Common myeloid progenitor, CD34-positive (primary cell): ENCODE data around the gene WWOX.

Source experiments
- CTCF ChIA-PET: fragments of 350-600 bp; sonication (Branson Sonifier 250); formaldehyde crosslinking; loops from one replicate; lab custom pipeline; 2021; ENCODE audit warnings: antibody characterized with exemption; lab: Charles Lee
- POLR2A ChIA-PET: fragments of 350-600 bp; sonication (Branson Sonifier 250); formaldehyde crosslinking; loops from one replicate; lab custom pipeline; 2021; ENCODE audit warnings: antibody characterized with exemption; lab: Charles Lee
- DNase-seq, 3 donors: peaks; one replicate each; pipeline versions ENCODE4 v3.0.0 to v3.0.0-alpha.2; 2013
- H3K27ac ChIP-seq, 2 experiments: 1 replicate in 1 of 2; 2 replicates in 1 of 2; pipeline ENCODE4 v1.7.0; 2013; ENCODE audit warnings: inconsistent platforms in 2 of 2, low read length in 2 of 2, mild to moderate bottlenecking in 2 of 2, low read depth in 1 of 2, moderate library complexity in 1 of 2; ENCODE audit not compliant: severe bottlenecking in 2 of 2, insufficient read depth in 1 of 2, poor library complexity in 1 of 2
- H3K27me3 ChIP-seq, 5 experiments: replicated peaks in 2 of 5; 1 replicate in 3 of 5; 2 replicates in 2 of 5; pipeline versions ENCODE4 v1.6.1 to v1.7.0; 2013; ENCODE audit warnings: low read length in 4 of 5, mild to moderate bottlenecking in 2 of 5, moderate library complexity in 2 of 5, inconsistent platforms in 1 of 5; ENCODE audit not compliant: insufficient read depth in 5 of 5, control insufficient read depth in 4 of 5
- H3K36me3 ChIP-seq, 4 experiments: 1 replicate in 2 of 4; 2 replicates in 2 of 4; pipeline versions ENCODE4 v1.6.1 to v1.7.0; 2013; ENCODE audit warnings: low read length in 3 of 4, control low read depth in 1 of 4, mild to moderate bottlenecking in 1 of 4; ENCODE audit not compliant: control insufficient read depth in 4 of 4, insufficient read depth in 4 of 4
- H3K4me1 ChIP-seq, 4 experiments: 1 replicate in 3 of 4; 2 replicates in 1 of 4; pipeline versions ENCODE4 v1.6.1 to v1.7.1; 2013; ENCODE audit warnings: low read length in 3 of 4, mild to moderate bottlenecking in 3 of 4, control low read depth in 1 of 4, inconsistent platforms in 1 of 4, moderate library complexity in 1 of 4; ENCODE audit not compliant: control insufficient read depth in 4 of 4, insufficient read depth in 4 of 4; ENCODE audit errors: control extremely low read depth in 1 of 4
- H3K4me3 ChIP-seq, 7 experiments: 1 replicate in 4 of 7; 2 replicates in 3 of 7; pipeline versions ENCODE4 v1.5.1 to v1.7.0; 2013; ENCODE audit warnings: mild to moderate bottlenecking in 7 of 7, low read length in 6 of 7, moderate library complexity in 6 of 7, inconsistent platforms in 2 of 7, low read depth in 2 of 7, control low read depth in 1 of 7; ENCODE audit not compliant: insufficient read depth in 4 of 7, control insufficient read depth in 1 of 7; ENCODE audit errors: extremely low read depth in 1 of 7
- H3K9me3 ChIP-seq, 5 experiments: 1 replicate in 4 of 5; 2 replicates in 1 of 5; pipeline versions ENCODE4 v1.6.1 to v1.7.1; 2013; ENCODE audit warnings: low read length in 4 of 5, mild to moderate bottlenecking in 2 of 5, inconsistent platforms in 1 of 5, low read depth in 1 of 5, moderate library complexity in 1 of 5; ENCODE audit not compliant: control insufficient read depth in 4 of 5, insufficient read depth in 2 of 5; ENCODE audit errors: control extremely low read depth in 1 of 5
- WGBS: methylation state at CpG from one replicate; pipeline ENCODE4 v1.1.5; 2013; ENCODE audit not compliant: insufficient coverage; 5-methylcytosine and 5-hydroxymethylcytosine counted together

WWOX gene

DNA sequence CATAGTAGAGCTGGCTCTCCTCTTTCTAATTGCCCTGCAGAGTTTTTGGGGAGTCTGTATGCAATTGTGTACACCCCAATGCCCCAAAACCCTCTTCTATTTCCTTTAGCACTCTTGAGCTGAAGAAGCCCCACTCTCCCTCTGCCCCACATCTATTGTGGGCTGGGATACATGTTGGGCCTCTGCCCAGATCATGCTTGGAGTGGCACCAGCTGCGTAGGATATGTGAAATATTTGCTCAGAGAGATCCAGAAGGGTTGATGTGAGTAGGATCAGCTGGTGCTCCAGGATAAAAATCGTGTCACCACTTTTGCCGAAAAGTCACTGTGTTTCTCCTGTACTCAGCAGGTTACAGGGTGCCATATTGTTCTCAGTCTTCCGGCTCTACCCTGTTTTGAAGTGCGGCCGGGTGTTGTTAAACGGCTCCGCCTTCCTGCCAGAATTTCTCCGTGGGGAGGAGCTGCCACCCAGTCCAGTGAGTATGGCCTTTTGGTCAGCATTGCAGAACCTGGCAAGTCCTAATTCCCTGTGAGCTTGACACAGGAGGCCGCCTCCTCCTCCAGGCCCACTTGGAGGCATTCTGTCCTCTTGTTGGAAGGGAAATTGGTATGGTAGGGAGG lies 664.5 kb downstream of the WWOX start:
- no peak for DNase-seq
- no peak overlapping the region for H3K27ac ChIP-seq
- H3K27me3 ChIP-seq = no peaks in the 10 kb centered on the region
- no peak overlapping the region for H3K4me3 ChIP-seq
- H3K9me3 ChIP-seq = no peaks in the 10 kb centered on the region
- WGBS = 97% methylated on average over 8 of the region's 10 CpGs
- no peaks in the 10 kb centered on the region for H3K36me3 ChIP-seq
- ChIA-PET POLR2A (no interaction called here), CTCF (no interaction called here)
- H3K4me1 ChIP-seq = peaks cover 0 to 10% (median 0%) of the 10 kb centered on the region in 4 experiments

DNA sequence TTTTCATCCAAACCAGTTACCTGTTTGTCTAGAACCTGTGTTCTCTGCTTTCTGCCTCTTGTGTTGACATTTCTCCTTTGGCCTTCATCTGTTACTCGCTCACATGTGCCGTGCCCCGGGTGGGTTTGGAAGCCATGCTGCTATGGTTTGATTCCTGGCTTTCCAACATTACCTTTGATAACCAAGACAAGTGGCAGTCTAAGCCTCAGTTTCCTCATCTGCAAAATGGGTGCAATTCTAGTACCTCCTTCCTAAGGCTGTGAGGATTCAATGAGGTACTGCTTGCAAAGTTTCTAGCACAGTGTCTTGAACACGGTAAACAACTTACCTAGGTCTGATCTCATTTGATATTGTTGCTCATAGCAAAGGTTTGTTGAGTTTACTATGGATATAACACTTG lies 665.0 kb downstream of the WWOX start:
- ChIA-PET POLR2A (no interaction called here), CTCF (no interaction called here)
- Histone ChIP-seq H3K9me3 (no peaks in the 10 kb centered on the region), H3K4me3 (no peak overlapping the region), H3K27me3 (no peaks in the 10 kb centered on the region), H3K4me1 (peaks cover 0 to 10% (median 0%) of the 10 kb centered on the region in 4 experiments), H3K27ac (no peak overlapping the region), H3K36me3 (no peaks in the 10 kb centered on the region)
- 100% methylated on average over 4 of the region's 4 CpGs for WGBS
- no peak for DNase-seq

DNA sequence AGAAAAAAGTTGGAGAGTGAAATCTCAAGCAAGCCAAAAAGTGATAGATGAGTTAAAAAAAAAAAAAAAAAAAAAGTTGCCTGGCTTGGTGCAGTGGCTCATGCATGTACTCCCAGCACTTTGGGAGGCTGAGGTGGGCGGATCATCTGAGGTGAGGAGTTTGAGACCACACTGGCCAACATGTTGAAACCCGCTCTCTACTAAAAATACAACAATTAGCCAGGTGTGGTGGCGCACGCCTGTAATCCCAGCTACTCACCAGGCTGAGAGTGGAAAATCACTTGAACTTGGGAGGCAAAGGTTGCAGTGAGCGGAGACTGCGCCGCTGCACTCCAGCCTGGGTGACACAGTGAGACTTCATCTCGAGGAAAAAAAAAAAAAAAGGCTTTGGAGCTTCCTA lies 668.8 kb downstream of the WWOX start:
- Histone ChIP-seq H3K27ac (no peak overlapping the region), H3K9me3 (no peaks in the 10 kb centered on the region), H3K27me3 (no peaks in the 10 kb centered on the region), H3K36me3 (no peaks in the 10 kb centered on the region), H3K4me1 (peaks cover 0 to 4% (median 2%) of the 10 kb centered on the region in 4 experiments), H3K4me3 (no peak overlapping the region)
- POLR2A ChIA-PET = no interaction called here
- WGBS = 100% methylated on average over 5 of the region's 8 CpGs
- CTCF ChIA-PET = interaction anchor here (0.6 kb wide), 1 partner anchor 264 kb away, joined by 4 read pairs; no protein-coding TSS in a partner anchor
- no peak for DNase-seq

DNA sequence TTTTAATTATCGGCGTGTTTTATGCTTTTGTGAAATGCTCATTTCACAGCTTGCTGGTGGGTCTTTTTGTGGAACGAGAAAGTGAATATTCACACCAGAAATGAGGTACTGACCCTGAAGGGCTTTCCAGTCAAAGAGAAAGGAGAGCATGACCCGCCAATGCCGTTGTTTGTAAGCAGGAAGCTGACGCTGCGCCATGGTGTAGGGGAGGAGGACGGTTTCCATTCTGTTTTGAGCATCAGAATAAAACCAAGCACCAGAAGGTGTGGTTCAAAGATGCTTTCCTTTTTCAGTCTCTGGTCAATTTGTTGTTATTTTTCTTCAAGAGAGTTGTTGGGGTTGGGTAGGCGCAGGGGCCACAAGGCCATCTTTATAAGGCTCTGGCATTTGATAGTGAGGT lies 669.3 kb downstream of the WWOX start:
- H3K27ac ChIP-seq = no peak overlapping the region
- H3K9me3 ChIP-seq = no peaks in the 10 kb centered on the region
- H3K4me1 ChIP-seq = peaks cover 0 to 4% (median 2%) of the 10 kb centered on the region in 4 experiments
- no peaks in the 10 kb centered on the region for H3K36me3 ChIP-seq
- POLR2A ChIA-PET = no interaction called here
- DNase-seq = no peak
- 96% methylated on average over 5 of the region's 9 CpGs for WGBS
- H3K27me3 ChIP-seq = no peaks in the 10 kb centered on the region
- no peak overlapping the region for H3K4me3 ChIP-seq
- CTCF ChIA-PET = no interaction called here

DNA sequence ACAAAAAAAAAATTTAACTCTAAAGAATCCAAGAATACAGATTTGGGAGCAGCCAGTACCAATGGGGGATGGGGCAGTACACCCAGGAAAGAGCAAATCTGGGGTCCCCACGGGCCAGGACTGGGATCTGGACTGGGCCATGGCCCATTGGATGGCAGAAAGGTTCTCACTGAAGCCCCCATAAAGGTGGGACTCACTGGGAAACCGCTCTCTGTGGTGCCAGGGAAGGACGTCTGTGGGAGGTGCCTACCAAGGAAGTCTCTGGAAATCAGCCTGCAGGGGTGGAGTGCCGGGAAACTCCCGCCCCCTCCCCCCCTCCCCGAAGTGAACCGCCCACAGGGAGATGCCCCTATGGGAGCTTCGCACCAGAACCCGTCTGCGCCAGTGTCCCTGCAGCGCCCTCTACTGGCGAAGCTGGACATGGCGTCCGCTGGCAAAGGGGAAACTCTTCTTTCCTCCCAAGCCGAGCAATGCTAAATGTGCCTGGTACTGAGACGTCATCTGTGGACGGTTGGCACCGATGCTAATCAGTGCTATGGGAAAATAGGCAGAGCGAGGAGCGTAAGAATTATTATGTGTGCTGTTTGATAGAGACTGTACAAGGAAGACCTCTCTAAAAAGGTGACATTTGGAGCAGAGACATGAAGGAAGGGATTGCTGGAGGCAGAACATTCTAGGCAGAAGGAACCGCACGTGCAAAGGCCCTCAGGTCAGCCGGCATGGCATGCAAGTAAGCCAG lies 671.1 kb downstream of the WWOX start:
- H3K36me3 ChIP-seq = no peaks in the 10 kb centered on the region
- no peak overlapping the region for H3K27ac ChIP-seq
- H3K27me3 ChIP-seq = no peaks in the 10 kb centered on the region
- peaks cover 0 to 4% (median 2%) of the 10 kb centered on the region in 4 experiments for H3K4me1 ChIP-seq
- peak overlapping the region in 2 of 7 experiments; percentile 11 to 41 for H3K4me3 ChIP-seq
- ChIA-PET POLR2A (no interaction called here), CTCF (interaction anchor here (0.8 to 1.3 kb wide), 4 partner anchors 8 to 29 kb away, joined by 3 to 5 read pairs (median 4); no protein-coding TSS in a partner anchor)
- 21% methylated on average over 19 of the region's 23 CpGs for WGBS
- no peaks in the 10 kb centered on the region for H3K9me3 ChIP-seq
- peak; percentile 65 to 80 (median 76) for DNase-seq

DNA sequence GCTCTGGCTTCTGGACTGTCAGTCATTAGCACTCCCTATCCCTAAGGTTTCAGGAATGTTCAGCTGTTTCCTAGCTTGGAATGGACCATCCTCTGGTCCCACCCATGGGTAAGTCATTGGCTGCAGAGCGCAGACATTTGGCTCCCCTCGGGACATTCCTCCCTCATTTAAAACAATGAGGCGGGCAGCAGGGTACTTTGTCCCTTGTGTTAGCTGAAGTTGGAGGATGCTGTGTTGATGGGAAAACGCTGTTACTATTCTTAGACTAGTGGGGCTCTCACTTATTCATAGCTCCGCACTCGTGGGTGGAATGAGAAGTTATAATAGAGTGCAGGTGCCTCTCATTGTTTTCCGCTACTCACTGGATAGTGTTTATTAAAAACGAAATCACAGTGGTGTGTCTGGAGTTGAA lies 673.8 kb downstream of the WWOX start:
- WGBS = 97% methylated on average over 5 of the region's 8 CpGs
- ChIA-PET CTCF (interaction anchor here (0.5 kb wide), 1 partner anchor 167 kb away, joined by 3 read pairs; no protein-coding TSS in a partner anchor), POLR2A (no interaction called here)
- H3K4me3 ChIP-seq = no peak overlapping the region
- H3K36me3 ChIP-seq = no peaks in the 10 kb centered on the region
- peaks cover 0 to 4% (median 2%) of the 10 kb centered on the region in 4 experiments for H3K4me1 ChIP-seq
- no peaks in the 10 kb centered on the region for H3K27me3 ChIP-seq
- H3K27ac ChIP-seq = no peak overlapping the region
- DNase-seq = no peak
- no peaks in the 10 kb centered on the region for H3K9me3 ChIP-seq

DNA sequence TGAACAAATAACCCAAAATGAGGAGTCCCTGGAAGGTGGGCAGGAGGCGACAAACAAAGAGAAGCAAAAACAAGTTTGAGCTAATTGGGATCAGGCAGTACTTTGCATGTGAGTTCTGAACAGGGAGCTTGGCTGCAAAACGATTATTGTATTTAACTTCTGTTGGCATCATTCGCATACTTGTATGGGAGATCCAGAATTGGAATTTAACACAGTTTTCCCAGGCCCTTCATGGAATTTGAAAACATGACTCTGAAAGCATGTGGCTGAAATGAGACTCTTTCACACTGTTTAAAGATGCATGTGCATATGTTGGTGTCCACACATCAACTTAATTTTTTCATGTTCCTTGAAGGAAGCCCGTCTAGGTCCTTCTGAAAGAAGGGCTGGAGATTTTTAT lies 674.3 kb downstream of the WWOX start:
- POLR2A ChIA-PET = no interaction called here
- no peaks in the 10 kb centered on the region for H3K36me3 ChIP-seq
- H3K4me3 ChIP-seq = no peak overlapping the region
- H3K27me3 ChIP-seq = no peaks in the 10 kb centered on the region
- CTCF ChIA-PET = interaction anchor here (0.5 kb wide), 1 partner anchor 167 kb away, joined by 3 read pairs; no protein-coding TSS in a partner anchor
- H3K9me3 ChIP-seq = no peaks in the 10 kb centered on the region
- no peak overlapping the region for H3K27ac ChIP-seq
- peaks cover 0 to 4% (median 2%) of the 10 kb centered on the region in 4 experiments for H3K4me1 ChIP-seq
- 97% methylated on average over 3 of the region's 4 CpGs for WGBS
- DNase-seq = no peak
